GM12801 (cell line): ENCODE measurements around the gene TMEM11.

Experiments
- CTCF ChIP-seq: IDR thresholded peaks from one replicate; pipeline ENCODE4 v1.5.1; 2011; ENCODE audit warnings: control low read depth; ENCODE audit not compliant: insufficient read length; ENCODE audit errors: extremely low read depth

The TMEM11 gene

GRCh38 chr17:21174186-21174585 is 39.8 kb downstream of the TMEM11 start:
- no peak for TF ChIP-seq CTCF

- TF ChIP-seq CTCF, result no peak
Measured at GRCh38 chr17:21173543-21173942, 40.4 kb downstream of the TMEM11 start.

GRCh38 chr17:21172846-21173245 is 41.1 kb downstream of the TMEM11 start:
- no peak for TF ChIP-seq CTCF

- TF ChIP-seq CTCF, result no peak
Measured at GRCh38 chr17:21171970-21172510, 41.9 kb downstream of the TMEM11 start.

- TF ChIP-seq CTCF, result no peak
Measured at GRCh38 chr17:21171309-21171922, 42.5 kb downstream of the TMEM11 start.

GRCh38 chr17:21170809-21171208 is 43.2 kb downstream of the TMEM11 start:
- TF ChIP-seq CTCF, result no peak

GRCh38 chr17:21169496-21169895 is 44.5 kb downstream of the TMEM11 start:
- TF ChIP-seq CTCF, result no peak
